Measurements from ENCODE around the gene BST2. TPM values are rescaled to one million over a fixed set of nuclear protein-coding genes. Genes with fewer than 3 reads are reported as not detected.

The BST2 gene
- total and polyA plus RNA-seq, 2 of the 8 experiments (the other 6 are each of a cell fraction or from before 2014, with no cell fraction given) = 18.1 to 72.8 TPM

DNA sequence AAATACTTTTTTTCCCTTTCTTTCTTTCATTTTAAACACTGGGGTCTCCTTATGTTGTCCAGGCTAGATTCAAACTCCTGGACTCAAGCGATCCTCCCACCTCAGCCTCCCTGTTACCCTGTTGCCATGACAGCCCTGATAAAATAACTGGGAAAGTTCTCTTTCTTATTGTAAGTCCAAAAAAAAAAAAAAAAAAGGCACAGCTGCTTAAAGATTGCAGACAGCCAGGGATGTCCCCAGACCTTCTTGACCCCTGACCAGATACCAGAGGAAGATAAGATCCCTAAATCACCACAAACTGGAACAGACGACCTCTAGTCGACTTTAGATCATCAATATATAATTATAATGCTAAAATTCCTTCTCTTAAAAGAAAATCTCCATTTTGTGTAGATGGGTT is 13.3 kb upstream of the BST2 start (continued):
- TF ChIP-seq HDAC2 (IDR thresholded peaks at IDR 0.05; ENCODE audit: borderline replicate concordance in 1 of 2, low read depth in 2 of 2, low read length in 2 of 2) (no peak), CEBPB (IDR thresholded peaks at IDR 0.05; ENCODE audit: low read depth, low read length) (no peak), CHD2 (IDR thresholded peaks at IDR 0.05; ENCODE audit: low read length) (no peak), CBX8 (IDR thresholded peaks at IDR 0.05; ENCODE audit: borderline replicate concordance, low read depth, low read length) (no peak), TAF7 (optimal IDR thresholded peaks at IDR 0.05; ENCODE audit: borderline replicate concordance, low read depth, low read length) (no peak), KDM1A (IDR thresholded peaks at IDR 0.05; ENCODE audit: borderline replicate concordance, low read length) (no peak), SUZ12 (IDR thresholded peaks at IDR 0.05; ENCODE audit: low read length) (no peak), CTBP2 (IDR thresholded peaks at IDR 0.05; ENCODE audit: borderline replicate concordance, insufficient read depth, insufficient read length, low read length) (no peak), KDM5A (IDR thresholded peaks at IDR 0.05; ENCODE audit: low read length) (no peak), SIX5 (IDR thresholded peaks at IDR 0.05; ENCODE audit: low read depth, low read length) (no peak), KDM4A (IDR thresholded peaks at IDR 0.05; ENCODE audit: low read depth, low read length, severe bottlenecking) (no peak)

Data from H1 (cell line).